GM23338 (cell line): ENCODE results near the gene CUEDC2. TPM values are rescaled to one million over a fixed set of nuclear protein-coding genes. Genes with fewer than 3 reads are reported as not detected.

Source experiments
- ATAC-seq: fragments of 200-7000 bp; cut with Tn5 transposase; 3 replicates; pipeline ENCODE4 v1.9.1; 2020
- DNase-seq: peaks from one replicate; pipeline ENCODE4 v3.0.0-alpha.2; 2015; ENCODE audit warnings: low spot score
- H2AFZ ChIP-seq: fragments of 200-600 bp; sonication (generic); 2 replicates; pipeline ENCODE4 v1.8.0; 2016; ENCODE audit warnings: antibody characterized with exemption, mild to moderate bottlenecking, moderate library complexity
- H3F3A ChIP-seq: fragments of 200-600 bp; sonication (generic); replicated peaks from 2 replicates; pipeline ENCODE4 v1.8.0; 2017; ENCODE audit warnings: antibody characterized with exemption, mixed run types, low read depth
- H3K27ac ChIP-seq: fragments of 200-600 bp; sonication (generic); 2 replicates; pipeline ENCODE4 v1.6.1; 2016; ENCODE audit warnings: low read depth
- H3K27me3 ChIP-seq: fragments of 200-600 bp; sonication (generic); 2 replicates; pipeline ENCODE4 v1.8.0; 2016; ENCODE audit warnings: mild to moderate bottlenecking, mixed run types, moderate library complexity; ENCODE audit not compliant: insufficient read depth
- H3K36me3 ChIP-seq: fragments of 200-600 bp; sonication (generic); 2 replicates; pipeline ENCODE4 v1.8.0; 2016; ENCODE audit warnings: mild to moderate bottlenecking; ENCODE audit not compliant: insufficient read depth
- H3K4me1 ChIP-seq: fragments of 200-600 bp; sonication (generic); 2 replicates; pipeline ENCODE4 v1.8.0; 2016; ENCODE audit warnings: mild to moderate bottlenecking, moderate library complexity; ENCODE audit not compliant: insufficient read depth
- H3K4me2 ChIP-seq: fragments of 200-600 bp; sonication (generic); 2 replicates; pipeline ENCODE4 v1.7.1; 2017; ENCODE audit warnings: mixed run types
- H3K4me3 ChIP-seq: fragments of 200-600 bp; sonication (generic); 2 replicates; pipeline ENCODE4 v1.6.1; 2016; ENCODE audit warnings: mixed run types
- H3K79me2 ChIP-seq: fragments of 200-600 bp; sonication (generic); replicated peaks from 2 replicates; pipeline ENCODE4 v1.8.0; 2017; ENCODE audit warnings: mild to moderate bottlenecking; ENCODE audit not compliant: insufficient read depth
- H3K9me2 ChIP-seq: fragments of 200-600 bp; sonication (generic); 2 replicates; pipeline ENCODE4 v1.8.0; 2017; ENCODE audit not compliant: insufficient read depth
- H4K20me1 ChIP-seq: fragments of 200-600 bp; sonication (generic); replicated peaks from 2 replicates; pipeline ENCODE4 v1.8.0; 2017; ENCODE audit warnings: mild to moderate bottlenecking; ENCODE audit not compliant: insufficient read depth
- H3K27ac Mint-ChIP-seq: 2 replicates; pipeline ENCODE4 v1.8.0; 2020; ENCODE audit warnings: inconsistent platforms, mild to moderate bottlenecking, moderate library complexity, mixed read lengths
- H3K27me3 Mint-ChIP-seq: 3 replicates; pipeline ENCODE4 v1.8.0; 2022; ENCODE audit warnings: low read depth, mild to moderate bottlenecking, moderate library complexity, mixed read lengths, inconsistent platforms; ENCODE audit not compliant: insufficient read depth, poor library complexity
- H3K36me3 Mint-ChIP-seq: 3 replicates; pipeline ENCODE4 v1.8.0; 2021; ENCODE audit warnings: low read depth, mild to moderate bottlenecking, inconsistent platforms, moderate library complexity, mixed read lengths
- H3K4me1 Mint-ChIP-seq: 3 replicates; pipeline ENCODE4 v1.8.0; 2020; ENCODE audit warnings: mild to moderate bottlenecking, inconsistent platforms, mixed read lengths
- H3K4me3 Mint-ChIP-seq: 3 replicates; pipeline ENCODE4 v1.8.0; 2021; ENCODE audit warnings: moderate library complexity, mild to moderate bottlenecking, inconsistent platforms, mixed read lengths
- H3K9me3 Mint-ChIP-seq: 3 replicates; pipeline ENCODE4 v1.8.0; 2020; ENCODE audit warnings: moderate library complexity, mild to moderate bottlenecking, inconsistent platforms, mixed read lengths
- CREB1 ChIP-seq: fragments of 250-450 bp; sonication (Bioruptor Pico); IDR thresholded peaks from 2 replicates; pipeline ENCODE4 v1.5.0; 2020; ENCODE audit warnings: low read depth, mild to moderate bottlenecking, moderate library complexity
- ETS1 ChIP-seq: IDR thresholded peaks from 2 replicates; pipeline ENCODE4 v1.6.1; 2016; ENCODE audit warnings: antibody characterized with exemption
- EZH2 ChIP-seq: fragments of 200-600 bp; sonication (generic); IDR thresholded peaks from one replicate; pipeline ENCODE4 v1.8.0; 2017; ENCODE audit warnings: antibody characterized with exemption, mild to moderate bottlenecking, low read depth; ENCODE audit not compliant: unreplicated experiment
- JUNB ChIP-seq: IDR thresholded peaks from one replicate; pipeline ENCODE4 v1.6.1; 2016; ENCODE audit warnings: antibody characterized with exemption; ENCODE audit not compliant: unreplicated experiment
- NANOG ChIP-seq: IDR thresholded peaks from 2 replicates; pipeline ENCODE4 v1.6.1; 2016; ENCODE audit warnings: antibody characterized with exemption, borderline replicate concordance
- STAT1 ChIP-seq: IDR thresholded peaks from one replicate; pipeline ENCODE4 v1.6.1; 2016; ENCODE audit warnings: antibody characterized with exemption; ENCODE audit not compliant: unreplicated experiment
- ZNF462 ChIP-seq: fragments of 250-450 bp; sonication (Bioruptor Pico); IDR thresholded peaks from 2 replicates; pipeline ENCODE4 v1.5.0; 2020; ENCODE audit warnings: mild to moderate bottlenecking, moderate library complexity
- polyA plus RNA-seq: library from polyadenylated mRNA; unstranded; fragments of >200 nt; fragmentation: Nextera tagmentation; extraction: Ambion mirVana; gene quantifications from 2 replicates; pipeline ENCODE4 v1.2.1, GENCODE V29; 2016
- total RNA-seq: library from RNA; depleted of rRNA; stranded (reverse); fragments of >200 nt; shearing (Covaris generic); gene quantifications from 2 replicates; pipeline ENCODE4 v1.2.3, GENCODE V29; 2014

Gene CUEDC2
- total and polyA plus RNA-seq, 2 experiments from 2014 or later, result 39.2 to 47.3 TPM

DNA sequence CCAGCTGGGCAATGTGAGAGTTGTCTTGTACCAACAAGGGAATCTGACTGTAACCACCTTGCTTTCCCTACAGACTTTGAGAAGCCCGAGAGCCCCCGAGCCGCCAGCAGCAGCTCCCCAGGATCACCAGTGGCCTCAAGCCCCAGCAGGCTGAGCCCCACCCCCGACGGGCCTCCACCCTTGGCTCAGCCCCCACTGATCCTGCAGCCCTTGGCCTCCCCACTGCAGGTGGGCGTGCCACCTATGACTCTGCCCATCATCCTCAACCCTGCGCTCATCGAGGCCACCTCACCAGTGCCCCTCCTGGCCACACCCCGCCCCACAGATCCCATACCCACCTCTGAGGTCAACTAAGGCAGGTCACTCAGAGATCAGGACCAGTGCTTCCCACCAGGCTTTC, 50.4 kb downstream of the CUEDC2 start:
- H3K27me3 ChIP-seq, result no peaks in the 10 kb centered on the region
- H3K27ac Mint-ChIP-seq, result no peak overlapping the region
- no peaks in the 10 kb centered on the region for H3F3A ChIP-seq
- peaks cover 11% of the 10 kb centered on the region; the same call in 2 of the 3 replicates for H3K36me3 Mint-ChIP-seq
- no peak overlapping the region for H3K27ac ChIP-seq
- peaks cover 12% of the 10 kb centered on the region for H3K27me3 Mint-ChIP-seq
- H3K9me3 Mint-ChIP-seq, result no peaks in the 10 kb centered on the region
- DNase-seq (no peak), ATAC-seq (no peak)
- no peak overlapping the region for H3K4me3 Mint-ChIP-seq
- no peaks in the 10 kb centered on the region for H3K9me2 ChIP-seq
- no peak overlapping the region for H3K4me2 ChIP-seq
- TF ChIP-seq CREB1 (CRISPR knock-in tag) (no peak), STAT1 (no peak), EZH2 (no peak), JUNB (no peak), NANOG (no peak), ZNF462 (CRISPR knock-in tag) (no peak), ETS1 (no peak)
- H3K4me1 ChIP-seq, result no peaks in the 10 kb centered on the region
- H3K79me2 ChIP-seq, result no peaks in the 10 kb centered on the region
- H2AFZ ChIP-seq, result no peak overlapping the region
- H3K4me1 Mint-ChIP-seq, result no peaks in the 10 kb centered on the region
- peaks cover 3% of the 10 kb centered on the region; the same call in 1 of the 2 replicates for H3K36me3 ChIP-seq
- no peak overlapping the region for H3K4me3 ChIP-seq
- no peaks in the 10 kb centered on the region; the same call in 1 of the 2 replicates for H4K20me1 ChIP-seq
